Trophoblast cell (in vitro differentiated cells and primary cell): Measurements from ENCODE around the gene ASB3.
"Not testable (repeated sequence)": the region's sequence is repeated elsewhere in the genome, so short reads cannot be mapped to it uniquely, and the experiment has no call there.

ENCODE experiments used
- DNase-seq, 2 donors: peaks; one replicate each; pipeline ENCODE4 v3.0.0-alpha.2; 2016
- H2AFZ ChIP-seq: 2 replicates; pipeline ENCODE4 v1.6.1; 2013; ENCODE audit warnings: low read length, moderate library complexity, mild to moderate bottlenecking; ENCODE audit not compliant: insufficient read depth, poor library complexity
- H2AK5ac ChIP-seq: 2 replicates; pipeline ENCODE4 v1.6.1; 2013; ENCODE audit warnings: mild to moderate bottlenecking, low read length
- H2BK120ac ChIP-seq: 2 replicates; pipeline ENCODE4 v1.6.1; 2013; ENCODE audit warnings: low read length, mild to moderate bottlenecking, moderate library complexity; ENCODE audit not compliant: insufficient read depth, poor library complexity
- H2BK12ac ChIP-seq: 2 replicates; pipeline ENCODE4 v1.6.1; 2013; ENCODE audit warnings: mild to moderate bottlenecking, low read length, moderate library complexity
- H2BK5ac ChIP-seq: 2 replicates; pipeline ENCODE4 v1.6.1; 2013; ENCODE audit warnings: low read length, low read depth, moderate library complexity, mild to moderate bottlenecking; ENCODE audit not compliant: poor library complexity
- H3K14ac ChIP-seq: 2 replicates; pipeline ENCODE4 v1.6.1; 2013; ENCODE audit warnings: mild to moderate bottlenecking, low read length
- H3K18ac ChIP-seq: 2 replicates; pipeline ENCODE4 v1.6.1; 2013; ENCODE audit warnings: mild to moderate bottlenecking, low read length
- H3K23ac ChIP-seq: 2 replicates; pipeline ENCODE4 v1.6.1; 2013; ENCODE audit warnings: low read length
- H3K27ac ChIP-seq: 2 replicates; pipeline ENCODE4 v1.5.1; 2013; ENCODE audit warnings: low read depth, mild to moderate bottlenecking, inconsistent platforms, low read length, moderate library complexity
- H3K27me3 ChIP-seq: 2 replicates; pipeline ENCODE4 v1.6.1; 2013; ENCODE audit warnings: inconsistent platforms, mild to moderate bottlenecking, low read length, moderate library complexity; ENCODE audit not compliant: insufficient read depth
- H3K36me3 ChIP-seq, 2 experiments: 1 replicate in 1 of 2; 2 replicates in 1 of 2; pipeline ENCODE4 v1.6.1; 2013; ENCODE audit warnings: low read length in 2 of 2, mild to moderate bottlenecking in 2 of 2, moderate library complexity in 1 of 2; ENCODE audit not compliant: insufficient read depth in 2 of 2, control insufficient read depth in 1 of 2
- H3K4ac ChIP-seq: 2 replicates; pipeline ENCODE4 v1.6.1; 2013; ENCODE audit warnings: low read depth, mild to moderate bottlenecking, low read length, moderate library complexity
- H3K4me1 ChIP-seq, 2 experiments: 1 replicate in 1 of 2; 2 replicates in 1 of 2; pipeline ENCODE4 v1.6.1; 2013; ENCODE audit warnings: low read length in 2 of 2, mild to moderate bottlenecking in 2 of 2, moderate library complexity in 1 of 2; ENCODE audit not compliant: insufficient read depth in 2 of 2, control insufficient read depth in 1 of 2
- H3K4me2 ChIP-seq: 2 replicates; pipeline ENCODE4 v1.6.1; 2013; ENCODE audit warnings: inconsistent platforms, mild to moderate bottlenecking, low read length, moderate library complexity
- H3K4me3 ChIP-seq: 2 replicates; pipeline ENCODE4 v1.5.1; 2013; ENCODE audit warnings: mild to moderate bottlenecking, low read depth, low read length, inconsistent platforms
- H3K79me1 ChIP-seq: one replicate; pipeline ENCODE4 v1.6.1; 2013; ENCODE audit warnings: low read length
- H3K79me2 ChIP-seq: 2 replicates; pipeline ENCODE4 v1.6.1; 2013; ENCODE audit warnings: low read length, mild to moderate bottlenecking; ENCODE audit not compliant: control insufficient read depth, insufficient read depth, poor library complexity
- H3K9ac ChIP-seq: 2 replicates; pipeline ENCODE4 v1.6.1; 2013; ENCODE audit warnings: mild to moderate bottlenecking, low read length
- H3K9me3 ChIP-seq: 2 replicates; pipeline ENCODE4 v1.6.1; 2013; ENCODE audit warnings: low read depth, mild to moderate bottlenecking, control low read depth, inconsistent platforms, low read length; ENCODE audit not compliant: insufficient read depth
- H4K12ac ChIP-seq: 2 replicates; pipeline ENCODE4 v1.6.1; 2013; ENCODE audit warnings: low read depth, mild to moderate bottlenecking, low read length, moderate library complexity
- H4K8ac ChIP-seq: 2 replicates; pipeline ENCODE4 v1.6.1; 2013; ENCODE audit warnings: low read depth, mild to moderate bottlenecking, low read length, moderate library complexity
- H4K91ac ChIP-seq: one replicate; pipeline ENCODE4 v1.6.1; 2013; ENCODE audit warnings: low read depth, mild to moderate bottlenecking, low read length, moderate library complexity
- WGBS: extraction: QIAGEN DNeasy Blood & Tissue Kit; methylation state at CpG from one replicate; pipeline ENCODE4 v1.1.7; 2013; ENCODE audit warnings: missing lambda C conversion rate; ENCODE audit not compliant: insufficient read length, insufficient coverage; ENCODE audit errors: extremely low coverage; 5-methylcytosine and 5-hydroxymethylcytosine counted together

The ASB3 gene

GRCh38 chr2:53667130-53667529 is 119.6 kb downstream of the ASB3 start:
- not testable (repeated sequence) for H3K4me3 ChIP-seq, H3K79me1 ChIP-seq, H3K9ac ChIP-seq, H3K18ac ChIP-seq, H4K91ac ChIP-seq, H4K8ac ChIP-seq, H4K12ac ChIP-seq, H3K14ac ChIP-seq, H3K23ac ChIP-seq, H2BK12ac ChIP-seq, H2AK5ac ChIP-seq, H3K27me3 ChIP-seq, DNase-seq, H3K27ac ChIP-seq, H3K36me3 ChIP-seq, H3K4ac ChIP-seq, H2BK120ac ChIP-seq, H3K4me2 ChIP-seq, H2BK5ac ChIP-seq, H3K79me2 ChIP-seq, H3K4me1 ChIP-seq, H3K9me3 ChIP-seq, H2AFZ ChIP-seq
- no CpG with 5 or more reads among the region's 5 CpGs for WGBS

- Histone ChIP-seq H3K79me1 (no peaks in the 10 kb centered on the region), H3K36me3 (no peaks in the 10 kb centered on the region), H3K9me3 (no peaks in the 10 kb centered on the region), H2BK12ac (no peak overlapping the region), H3K4me1 (no peaks in the 10 kb centered on the region), H2AFZ (no peak overlapping the region), H3K4me3 (no peak overlapping the region), H3K79me2 (no peaks in the 10 kb centered on the region), H3K27ac (no peak overlapping the region), H3K23ac (no peak overlapping the region), H2AK5ac (no peak overlapping the region), H4K12ac (no peak overlapping the region), H4K91ac (no peak overlapping the region), H3K9ac (no peak overlapping the region), H3K27me3 (no peaks in the 10 kb centered on the region), H2BK120ac (no peak overlapping the region), H4K8ac (no peak overlapping the region), H3K4ac (no peak overlapping the region), H2BK5ac (no peak overlapping the region), H3K4me2 (no peak overlapping the region), H3K18ac (no peak overlapping the region), H3K14ac (no peak overlapping the region)
- WGBS = no CpG with 5 or more reads among the region's 2 CpGs
- no peak for DNase-seq
These were observed 125.9 kb downstream of the ASB3 start for GRCh38 chr2:53660886-53661285.

GRCh38 chr2:53658474-53658873 is 128.3 kb downstream of the ASB3 start:
- H2BK12ac ChIP-seq = not testable (repeated sequence)

GRCh38 chr2:53655256-53655655 is 131.5 kb downstream of the ASB3 start:
- H4K12ac ChIP-seq = no peak overlapping the region
- no peak overlapping the region for H2BK12ac ChIP-seq
- H4K91ac ChIP-seq = no peak overlapping the region
- no peak overlapping the region for H4K8ac ChIP-seq
- no peaks in the 10 kb centered on the region for H3K27me3 ChIP-seq
- H3K23ac ChIP-seq = no peak overlapping the region
- H3K4me3 ChIP-seq = no peak overlapping the region
- H2BK120ac ChIP-seq = no peak overlapping the region
- no peaks in the 10 kb centered on the region for H3K4me1 ChIP-seq
- no peak overlapping the region for H3K18ac ChIP-seq
- no peaks in the 10 kb centered on the region for H3K36me3 ChIP-seq
- H3K14ac ChIP-seq = no peak overlapping the region
- no peaks in the 10 kb centered on the region for H3K79me1 ChIP-seq
- H3K9ac ChIP-seq = no peak overlapping the region
- no peak overlapping the region for H3K4ac ChIP-seq
- no peak overlapping the region for H2AK5ac ChIP-seq
- no peaks in the 10 kb centered on the region for H3K79me2 ChIP-seq
- no peak overlapping the region for H2AFZ ChIP-seq
- H3K27ac ChIP-seq = no peak overlapping the region
- no peak overlapping the region for H2BK5ac ChIP-seq
- no peak overlapping the region for H3K4me2 ChIP-seq
- WGBS = no CpG with 5 or more reads among the region's 1 CpG
- DNase-seq = no peak
- H3K9me3 ChIP-seq = peaks cover 3% of the 10 kb centered on the region

More at GRCh38 chr2:53658474-53658873, 128.3 kb downstream of the ASB3 start:
- not testable (repeated sequence) for H3K23ac ChIP-seq, DNase-seq, H2AK5ac ChIP-seq, H4K91ac ChIP-seq, H3K36me3 ChIP-seq, H3K79me1 ChIP-seq, H3K79me2 ChIP-seq, H3K4ac ChIP-seq, H3K9ac ChIP-seq, H2BK120ac ChIP-seq, H4K8ac ChIP-seq, H3K14ac ChIP-seq, H3K18ac ChIP-seq, H3K4me3 ChIP-seq, H3K27ac ChIP-seq, H3K4me2 ChIP-seq, H3K4me1 ChIP-seq, H2BK5ac ChIP-seq, H2AFZ ChIP-seq, H3K27me3 ChIP-seq, H4K12ac ChIP-seq, H3K9me3 ChIP-seq
- WGBS = no CpG with 5 or more reads among the region's 4 CpGs
